CD4-positive, CD25-positive, alpha-beta regulatory T cell (primary cell): ENCODE measurements around the gene MBD3L5. TPM values are rescaled to one million over a fixed set of nuclear protein-coding genes. Genes with fewer than 3 reads are reported as not detected.
"Not testable (repeated sequence)": the region's sequence is repeated elsewhere in the genome, so short reads cannot be mapped to it uniquely, and the experiment has no call there.

Experiments used
- ATAC-seq, 2 donors: fragments of 150-1000 bp; cut with Tn5 transposase; one replicate each; pipeline ENCODE4 v1.10.0; 2021; ENCODE audit warnings: low read depth in 2 of 2, moderate number of reproducible peaks in 2 of 2, moderate library complexity in 1 of 2
- DNase-seq, 3 donors: peaks; one replicate each; pipeline versions ENCODE4 v3.0.0 to v3.0.0-alpha.2; 2012 to 2022; ENCODE audit warnings: mixed read lengths in 1 of 3
- H3K27ac ChIP-seq: one replicate; pipeline ENCODE4 v1.7.0; 2013; ENCODE audit warnings: mild to moderate bottlenecking, low read length; ENCODE audit not compliant: insufficient read depth, poor library complexity, severe bottlenecking
- H3K27me3 ChIP-seq: one replicate; pipeline ENCODE4 v1.7.0; 2013; ENCODE audit warnings: low read length; ENCODE audit not compliant: control insufficient read depth, insufficient read depth
- H3K36me3 ChIP-seq: one replicate; pipeline ENCODE4 v1.7.0; 2013; ENCODE audit warnings: mild to moderate bottlenecking, low read length, moderate library complexity; ENCODE audit not compliant: control insufficient read depth, insufficient read depth
- H3K4me1 ChIP-seq: 2 replicates; pipeline ENCODE4 v1.7.0; 2013; ENCODE audit warnings: mild to moderate bottlenecking, low read length; ENCODE audit not compliant: insufficient read depth, control insufficient read depth, poor library complexity, severe bottlenecking
- H3K4me3 ChIP-seq: one replicate; pipeline ENCODE4 v1.7.0; 2013; ENCODE audit warnings: low read depth, mild to moderate bottlenecking, low read length, moderate library complexity
- H3K9me3 ChIP-seq, 2 experiments: 1 replicate in 1 of 2; 2 replicates in 1 of 2; pipeline ENCODE4 v1.7.0; 2013; ENCODE audit warnings: low read length in 2 of 2, mild to moderate bottlenecking in 1 of 2, moderate library complexity in 1 of 2; ENCODE audit not compliant: control insufficient read depth in 2 of 2
- H3K27ac Mint-ChIP-seq, 3 donors: one replicate each; pipeline ENCODE4 v1.8.0; 2020 to 2022; ENCODE audit warnings: mild to moderate bottlenecking in 3 of 3, mixed read lengths in 3 of 3, moderate library complexity in 2 of 3
- H3K27me3 Mint-ChIP-seq: one replicate; pipeline ENCODE4 v1.8.0; 2022; ENCODE audit warnings: mild to moderate bottlenecking, mixed read lengths
- H3K36me3 Mint-ChIP-seq: one replicate; pipeline ENCODE4 v1.8.0; 2020; ENCODE audit warnings: mixed read lengths
- H3K4me1 Mint-ChIP-seq, 4 donors: one replicate each; pipeline ENCODE4 v1.8.0; 2020 to 2022; ENCODE audit warnings: mixed read lengths in 4 of 4, mild to moderate bottlenecking in 1 of 4
- H3K4me3 Mint-ChIP-seq, 4 donors: one replicate each; pipeline ENCODE4 v1.8.0; 2020 to 2022; ENCODE audit warnings: mild to moderate bottlenecking in 4 of 4, mixed read lengths in 4 of 4, moderate library complexity in 3 of 4
- H3K9me3 Mint-ChIP-seq, 7 donors: one replicate each; pipeline ENCODE4 v1.8.0; 2020 to 2022; ENCODE audit warnings: mixed read lengths in 7 of 7, mild to moderate bottlenecking in 3 of 7, moderate library complexity in 2 of 7
- polyA plus RNA-seq, 4 donors: library from polyadenylated mRNA; unstranded; fragments of 300-500 nt; fragmentation: Illumina TruSeq; gene quantifications; one replicate each; pipeline ENCODE4 v1.2.3, GENCODE V29; 2021
- total RNA-seq: library from RNA; stranded (reverse); gene quantifications from one replicate; pipeline ENCODE4 v1.2.3, GENCODE V29; 2022

The MBD3L5 gene
- total and polyA plus RNA-seq, 5 donors from 2014 or later = not detected

- no peaks in the 10 kb centered on the region for H3K9me3 Mint-ChIP-seq
- no peak for DNase-seq
- no peaks in the 10 kb centered on the region for H3K36me3 Mint-ChIP-seq
- peaks cover 14% of the 10 kb centered on the region for H3K27me3 Mint-ChIP-seq
- no peak for ATAC-seq
- H3K4me3 Mint-ChIP-seq = no peak overlapping the region
- H3K4me3 ChIP-seq = no peak overlapping the region
- H3K27ac ChIP-seq = no peak overlapping the region
- no peaks in the 10 kb centered on the region for H3K27me3 ChIP-seq
- no peaks in the 10 kb centered on the region for H3K4me1 Mint-ChIP-seq
- no peaks in the 10 kb centered on the region for H3K36me3 ChIP-seq
- no peak overlapping the region for H3K27ac Mint-ChIP-seq
- H3K4me1 ChIP-seq = no peaks in the 10 kb centered on the region
- no peaks in the 10 kb centered on the region for H3K9me3 ChIP-seq
Measured at GRCh38 chr19:7018828-7019227, 11.6 kb upstream of the MBD3L5 start.

DNA sequence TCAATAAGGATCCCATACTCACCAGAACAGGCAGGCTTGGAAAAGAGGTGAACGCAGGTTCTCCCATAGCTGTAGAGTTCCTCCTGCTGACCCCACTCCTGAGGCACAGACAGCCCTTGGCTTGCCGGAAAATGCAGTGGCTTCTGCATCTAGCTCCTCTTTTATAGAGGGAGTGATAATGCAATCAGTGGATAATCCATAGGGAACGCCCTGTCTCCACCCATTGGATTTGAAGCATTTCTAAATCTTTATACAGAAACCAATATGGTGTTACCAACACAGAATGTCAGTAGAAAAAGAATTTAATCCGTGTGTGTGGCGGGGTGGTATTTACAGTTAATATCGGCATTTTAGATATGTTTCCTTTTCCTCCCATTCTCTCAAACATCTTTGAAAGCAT is 9.0 kb upstream of the MBD3L5 start, which contains the start of gene MBD3L2B:
Gene MBD3L2B, minus strand, starts transcription at position 101 of the 400 bp plus-strand sequence. Its CDS starts 34 bp downstream, at position 67.
- not testable (repeated sequence) for H3K36me3 ChIP-seq, H3K27me3 ChIP-seq, H3K27me3 Mint-ChIP-seq, H3K4me3 Mint-ChIP-seq, H3K4me1 Mint-ChIP-seq, H3K4me1 ChIP-seq, H3K9me3 Mint-ChIP-seq, H3K27ac Mint-ChIP-seq, H3K4me3 ChIP-seq, H3K9me3 ChIP-seq, ATAC-seq, DNase-seq, H3K27ac ChIP-seq, H3K36me3 Mint-ChIP-seq

GRCh38 chr19:7028790-7029189 is 1.6 kb upstream of the MBD3L5 start:
- not testable (repeated sequence) for H3K9me3 ChIP-seq, ATAC-seq, H3K36me3 Mint-ChIP-seq, DNase-seq, H3K9me3 Mint-ChIP-seq, H3K36me3 ChIP-seq, H3K4me3 ChIP-seq, H3K27me3 Mint-ChIP-seq, H3K27ac ChIP-seq, H3K4me1 ChIP-seq, H3K27me3 ChIP-seq, H3K4me1 Mint-ChIP-seq, H3K27ac Mint-ChIP-seq, H3K4me3 Mint-ChIP-seq

- H3K36me3 ChIP-seq, H3K27ac ChIP-seq, H3K27me3 ChIP-seq, H3K4me1 Mint-ChIP-seq, H3K27ac Mint-ChIP-seq, H3K9me3 ChIP-seq, ATAC-seq, H3K36me3 Mint-ChIP-seq, DNase-seq, H3K27me3 Mint-ChIP-seq, H3K9me3 Mint-ChIP-seq, H3K4me3 Mint-ChIP-seq, H3K4me1 ChIP-seq, H3K4me3 ChIP-seq: not testable (repeated sequence)
Measured at GRCh38 chr19:7040079-7040478, 9.7 kb downstream of the MBD3L5 start, which contains the start of gene MBD3L4. TSS of gene MBD3L4 (minus strand) at chr19:7040179. CDS start at chr19:7040144, 35 bp downstream.

- H3K27ac Mint-ChIP-seq, H3K4me3 ChIP-seq, H3K27me3 ChIP-seq, H3K36me3 Mint-ChIP-seq, DNase-seq, H3K9me3 ChIP-seq, H3K27me3 Mint-ChIP-seq, H3K27ac ChIP-seq, H3K9me3 Mint-ChIP-seq, ATAC-seq, H3K36me3 ChIP-seq, H3K4me1 ChIP-seq, H3K4me1 Mint-ChIP-seq, H3K4me3 Mint-ChIP-seq: not testable (repeated sequence)
Measured at GRCh38 chr19:7041563-7041962, 11.2 kb downstream of the MBD3L5 start.

GRCh38 chr19:7049021-7049420 is 18.6 kb downstream of the MBD3L5 start, which contains the start of gene MBD3L2:
TSS of gene MBD3L2 (plus strand) at chr19:7049321. CDS start at chr19:7049374, 53 bp downstream.
- H3K27me3 ChIP-seq, H3K27ac Mint-ChIP-seq, H3K4me3 ChIP-seq, ATAC-seq, H3K36me3 ChIP-seq, H3K9me3 ChIP-seq, H3K9me3 Mint-ChIP-seq, H3K4me1 Mint-ChIP-seq, H3K36me3 Mint-ChIP-seq, DNase-seq, H3K27ac ChIP-seq, H3K4me3 Mint-ChIP-seq, H3K4me1 ChIP-seq, H3K27me3 Mint-ChIP-seq: not testable (repeated sequence)

DNA sequence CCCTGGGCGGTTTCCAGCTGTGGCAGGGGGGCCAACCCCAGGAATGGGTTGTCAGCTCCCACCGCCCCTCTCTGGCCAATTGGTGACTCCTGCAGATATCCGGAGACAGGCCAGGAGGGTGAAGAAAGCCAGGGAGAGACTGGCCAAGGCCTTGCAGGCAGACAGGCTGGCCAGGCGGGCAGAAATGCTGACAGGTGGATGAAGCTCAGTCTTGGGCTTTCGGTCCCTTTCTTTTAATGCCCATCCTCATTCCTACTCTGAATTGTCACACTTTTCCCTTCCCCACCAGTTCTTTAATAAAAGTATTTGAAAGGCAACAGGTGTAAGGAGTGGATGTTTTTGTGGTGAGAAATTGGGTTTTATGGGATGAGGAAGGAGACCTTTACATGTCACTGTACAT is 21.0 kb downstream of the MBD3L5 start:
- not testable (repeated sequence) for DNase-seq, H3K27me3 Mint-ChIP-seq, H3K4me1 Mint-ChIP-seq, H3K27ac Mint-ChIP-seq, H3K4me1 ChIP-seq, H3K4me3 Mint-ChIP-seq, H3K27me3 ChIP-seq, H3K27ac ChIP-seq, H3K36me3 Mint-ChIP-seq, H3K9me3 ChIP-seq, H3K9me3 Mint-ChIP-seq, H3K4me3 ChIP-seq, H3K36me3 ChIP-seq, ATAC-seq

GRCh38 chr19:7052896-7053295 is 22.5 kb downstream of the MBD3L5 start:
- H3K9me3 ChIP-seq, H3K4me1 ChIP-seq, DNase-seq, H3K36me3 ChIP-seq, H3K4me1 Mint-ChIP-seq, H3K27me3 Mint-ChIP-seq, H3K27ac ChIP-seq, ATAC-seq, H3K4me3 Mint-ChIP-seq, H3K27me3 ChIP-seq, H3K36me3 Mint-ChIP-seq, H3K9me3 Mint-ChIP-seq, H3K4me3 ChIP-seq, H3K27ac Mint-ChIP-seq: not testable (repeated sequence)
